Mucosa of gallbladder (tissue), 1 donor: ENCODE results near the gene PCYT2. TPM values are rescaled to one million over a fixed set of nuclear protein-coding genes. Genes with fewer than 3 reads are reported as not detected.

Experiments
- DNase-seq: peaks from one replicate; pipeline ENCODE4 v3.0.0-alpha.2; 2020; ENCODE audit warnings: low spot score
- total RNA-seq: library from RNA; stranded (reverse); gene quantifications from one replicate; pipeline ENCODE4 v1.2.1, GENCODE V29; 2021
- donor health status: DM: no; HTN: no; CAD: no.

The PCYT2 gene
- total RNA-seq, 1 donor from 2014 or later, result 66.0 TPM

DNA sequence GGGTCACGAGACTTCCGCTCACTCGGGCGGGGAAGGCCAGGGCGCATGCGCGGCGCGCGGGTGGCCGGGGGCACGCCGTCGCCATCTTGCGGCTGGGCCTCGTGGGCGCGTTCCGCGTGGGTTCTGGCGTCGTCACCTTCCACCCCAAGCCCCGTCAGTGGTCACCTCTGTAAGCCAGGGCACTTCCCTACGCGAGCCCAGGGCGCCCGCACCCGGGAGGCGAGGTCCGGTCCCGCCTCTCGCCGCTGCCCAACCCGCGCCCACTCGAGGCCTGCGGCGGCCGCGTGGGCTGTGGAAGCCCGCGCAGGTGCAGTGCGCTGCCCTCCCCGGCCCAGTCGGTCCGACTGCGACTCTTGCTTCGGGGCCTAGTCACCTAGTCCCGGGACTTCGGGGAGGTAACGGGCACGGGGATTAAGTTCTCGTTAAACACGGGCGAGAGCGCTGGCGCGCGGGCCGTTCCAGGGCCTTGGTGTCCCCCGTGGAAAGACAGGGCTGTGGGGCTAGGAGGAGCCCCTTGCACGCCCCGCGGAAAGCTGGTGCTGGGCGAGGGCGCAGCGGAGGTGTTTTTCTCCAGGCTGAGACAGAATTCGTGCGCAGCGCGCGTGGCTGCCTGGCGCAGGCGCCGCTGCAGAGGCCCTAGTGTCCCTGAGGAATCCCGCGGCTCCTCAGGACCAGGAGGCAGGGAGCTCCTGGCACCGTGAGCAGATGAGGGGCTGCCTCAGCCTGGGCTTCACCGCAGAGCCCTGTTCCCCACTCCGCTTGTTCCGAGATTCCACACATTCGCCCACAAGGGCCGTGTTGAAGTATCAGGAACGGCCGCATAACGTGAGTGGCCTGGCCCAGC, 39.6 kb downstream of the PCYT2 start:
- DNase-seq, result peak; percentile 94

DNA sequence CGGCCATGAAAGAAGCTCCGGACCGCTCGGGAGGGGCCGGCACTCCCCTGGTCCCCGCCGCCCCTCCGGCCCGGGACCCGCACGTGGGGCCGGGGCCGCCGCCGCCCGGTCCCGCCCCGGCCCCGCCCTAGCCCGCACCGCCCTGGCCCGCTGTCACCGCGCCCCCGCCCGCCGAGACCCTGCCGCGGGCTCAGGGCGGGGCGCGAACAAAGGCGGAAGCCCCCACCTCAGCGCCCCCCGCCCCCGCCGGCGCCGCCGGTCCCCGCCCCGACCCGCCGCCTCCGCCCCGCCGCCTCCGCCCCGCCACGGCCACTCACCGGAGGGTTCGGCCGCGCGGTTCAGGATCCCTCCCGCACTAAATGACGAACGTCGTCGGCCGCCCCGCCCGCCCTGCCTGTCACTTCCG, 40.2 kb downstream of the PCYT2 start, which contains the start of gene ARHGDIA:
ARHGDIA (minus strand) TSS at position 357 of the 406 bp plus-strand sequence. CDS start 1,407 bp downstream, outside the sequence.
- no peak for DNase-seq

DNA sequence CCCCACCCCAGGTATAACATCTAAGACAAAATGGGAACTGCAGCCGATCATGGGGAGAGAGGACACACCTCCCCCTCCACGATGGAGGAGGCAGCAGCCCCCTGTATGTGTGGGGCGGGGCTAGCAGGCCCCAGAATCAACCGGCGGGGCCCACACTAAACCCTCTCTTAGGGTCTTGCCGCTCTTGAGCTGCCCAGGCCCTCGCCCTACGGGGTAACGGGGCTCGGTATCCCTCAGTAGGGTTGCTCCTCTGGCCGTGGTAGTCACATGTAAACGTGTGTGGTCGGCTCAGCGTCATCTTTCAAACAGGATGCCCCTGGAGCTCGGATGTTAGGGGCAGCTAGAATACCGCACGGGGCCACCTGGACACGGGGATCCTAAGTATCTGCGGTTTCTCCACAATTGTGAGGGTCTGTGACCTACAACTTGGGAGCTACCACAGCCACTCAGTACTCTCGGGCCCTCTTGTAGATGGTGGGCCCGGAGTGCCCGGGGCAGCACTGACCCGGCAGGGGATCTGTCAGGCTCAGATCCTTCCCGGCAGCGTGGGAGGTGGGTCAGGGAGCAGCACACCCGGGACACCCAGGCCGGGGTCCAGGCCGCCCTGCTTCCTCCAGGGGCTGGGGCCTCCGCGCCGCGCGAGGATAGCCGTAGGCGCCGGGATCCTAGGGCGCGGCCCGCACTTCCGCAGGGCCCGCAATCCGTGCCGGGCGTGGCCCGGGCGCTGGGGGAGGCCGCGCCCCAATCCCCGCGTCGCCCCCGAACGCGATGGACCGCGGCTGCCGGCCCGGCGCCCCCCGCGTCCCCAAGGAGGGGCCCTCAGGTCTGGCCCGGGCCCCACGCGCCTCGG, 40.8 kb downstream of the PCYT2 start:
- peak; percentile 25 for DNase-seq

DNA sequence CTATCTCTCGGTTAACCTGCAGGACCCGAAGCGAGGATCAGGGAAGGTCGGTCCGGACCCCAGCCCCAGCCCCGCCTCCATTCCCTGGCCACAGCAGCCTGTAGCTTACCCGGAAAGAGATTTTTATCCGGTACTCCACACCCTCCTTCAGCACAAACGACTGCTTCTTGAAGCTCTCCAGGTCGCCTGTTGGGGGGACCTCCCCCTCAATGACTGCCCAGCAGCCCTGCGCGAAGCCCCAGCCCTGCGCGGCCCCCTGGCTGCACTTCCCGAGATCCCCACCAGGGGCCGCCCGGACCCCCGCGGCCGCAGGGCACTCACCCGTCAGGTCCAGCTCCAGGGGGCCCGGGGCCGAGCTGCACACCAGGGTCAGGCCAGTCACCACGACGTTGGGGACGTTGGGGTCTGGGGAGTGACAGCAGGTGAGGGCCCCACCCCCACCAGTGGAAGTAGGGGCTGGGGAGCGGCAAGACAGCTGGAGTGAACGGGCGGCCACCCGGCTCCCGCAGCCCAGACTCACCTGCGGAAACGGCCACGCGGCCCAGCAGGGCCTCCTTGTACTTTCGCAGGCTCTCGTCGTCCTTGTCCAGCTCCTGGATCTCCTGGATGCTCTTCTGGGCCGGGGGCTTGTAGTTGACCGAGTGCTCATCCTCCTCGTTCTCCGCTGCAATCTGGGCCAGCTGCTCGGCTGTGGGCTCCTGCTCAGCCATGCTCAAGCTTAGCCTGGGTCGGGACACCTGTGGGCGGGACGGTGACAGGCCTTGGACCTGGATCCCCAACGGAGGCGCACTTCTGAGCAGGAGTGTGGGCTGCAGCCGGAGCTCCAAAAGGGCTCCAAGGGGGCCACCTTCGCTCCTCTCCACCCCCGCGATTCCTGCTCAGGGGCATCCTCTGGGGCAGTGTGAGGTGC, 41.7 kb downstream of the PCYT2 start:
- DNase-seq, result no peak

DNA sequence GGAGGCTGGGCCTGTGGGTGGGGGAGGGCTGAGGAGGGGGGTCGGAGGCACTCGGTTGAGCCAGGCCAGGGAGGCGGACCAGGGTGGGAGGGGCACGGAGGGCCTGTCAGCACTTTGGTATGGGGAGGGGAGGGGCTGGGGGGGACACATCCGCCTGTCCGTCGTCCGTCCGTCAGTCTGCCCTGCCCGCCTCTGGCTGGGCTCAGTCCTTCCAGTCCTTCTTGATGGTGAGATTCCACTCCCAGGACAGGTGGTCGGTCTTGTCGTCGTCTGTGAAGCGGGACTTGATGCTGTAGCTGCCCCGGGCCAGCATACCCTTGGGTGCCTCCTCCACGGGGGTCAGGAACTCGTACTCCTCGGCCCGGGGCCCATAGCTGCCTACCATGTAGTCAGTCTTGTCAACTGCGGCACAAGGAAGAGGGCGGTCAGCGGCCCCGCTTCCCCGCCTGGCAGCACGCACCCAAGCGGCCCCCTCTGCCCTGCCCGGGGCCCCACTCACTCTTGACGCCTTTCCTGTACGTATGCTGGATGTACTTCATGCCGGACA, 42.5 kb downstream of the PCYT2 start:
- DNase-seq, result no peak

DNA sequence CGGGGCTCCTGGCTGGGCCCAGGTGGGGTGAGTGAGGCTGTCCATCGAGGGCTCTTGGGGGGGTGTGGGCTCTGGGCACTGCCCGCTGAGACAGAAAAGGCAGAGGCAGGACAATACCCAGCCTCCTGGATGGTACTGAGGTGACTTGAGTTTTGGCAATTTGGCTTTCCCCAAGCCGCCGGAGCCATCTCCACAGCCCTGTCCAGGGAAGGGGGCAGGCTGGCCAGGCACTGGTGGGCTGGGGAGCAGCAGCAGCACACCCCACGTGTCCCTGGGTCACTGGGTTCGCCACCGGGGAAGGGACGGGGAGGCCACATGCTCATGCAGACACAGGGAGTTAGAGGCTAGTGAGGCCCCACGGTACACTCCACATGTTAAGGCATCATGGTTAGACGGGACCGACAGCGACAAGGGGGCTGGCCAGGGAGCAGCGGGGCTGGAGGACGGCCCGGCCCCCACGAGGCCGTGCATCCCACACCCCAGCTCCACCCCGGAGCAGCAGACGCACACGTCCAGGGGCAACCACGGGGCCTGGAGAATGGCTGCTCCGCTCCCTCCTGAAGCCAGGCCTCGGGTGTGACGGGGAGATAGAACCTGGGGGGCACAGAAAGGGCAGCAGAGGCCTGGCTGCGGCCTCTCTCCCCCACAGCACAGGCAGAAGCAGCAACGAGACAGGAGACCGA, 43.1 kb downstream of the PCYT2 start:
- DNase-seq, result no peak

DNA sequence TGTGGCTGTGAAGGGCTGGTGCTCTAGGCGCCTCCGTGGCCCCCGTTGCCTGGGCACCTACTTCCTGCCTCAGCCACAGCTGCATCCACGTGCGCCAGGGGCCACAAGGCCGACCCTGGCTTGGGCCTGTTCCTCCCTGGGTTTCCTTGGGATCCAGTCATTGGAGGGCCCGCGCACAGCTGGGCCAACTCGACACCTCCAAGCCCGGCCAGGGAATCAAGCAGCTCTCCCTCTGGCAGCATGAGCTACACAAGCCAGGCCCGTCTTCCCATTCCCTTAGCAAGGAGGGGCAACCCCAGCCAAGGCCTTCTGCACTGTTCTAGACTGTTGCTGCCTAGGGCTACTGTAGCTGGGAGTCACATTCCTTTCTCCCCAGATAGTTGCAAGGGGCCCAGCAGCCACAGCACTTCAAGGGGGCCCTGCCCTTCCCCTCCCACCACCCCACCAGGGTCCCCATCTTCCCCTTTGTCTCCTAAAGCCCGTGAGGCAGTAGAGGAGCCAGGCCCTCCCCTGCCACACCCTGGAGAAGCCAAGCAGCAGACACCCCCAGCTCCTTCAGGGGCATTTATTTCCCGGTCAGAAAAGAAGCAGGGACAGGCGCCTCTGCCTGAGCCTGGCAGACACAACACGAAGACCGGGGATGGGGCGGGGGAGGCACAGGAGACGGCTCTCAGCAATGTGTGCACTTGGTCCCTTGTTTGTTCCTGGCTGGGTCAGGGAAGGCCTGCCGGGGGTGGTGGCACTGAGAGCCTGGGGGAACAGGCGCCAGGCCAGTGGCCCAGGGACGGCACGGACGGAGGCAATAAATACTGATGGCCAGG, 43.8 kb downstream of the PCYT2 start:
- DNase-seq, result no peak

DNA sequence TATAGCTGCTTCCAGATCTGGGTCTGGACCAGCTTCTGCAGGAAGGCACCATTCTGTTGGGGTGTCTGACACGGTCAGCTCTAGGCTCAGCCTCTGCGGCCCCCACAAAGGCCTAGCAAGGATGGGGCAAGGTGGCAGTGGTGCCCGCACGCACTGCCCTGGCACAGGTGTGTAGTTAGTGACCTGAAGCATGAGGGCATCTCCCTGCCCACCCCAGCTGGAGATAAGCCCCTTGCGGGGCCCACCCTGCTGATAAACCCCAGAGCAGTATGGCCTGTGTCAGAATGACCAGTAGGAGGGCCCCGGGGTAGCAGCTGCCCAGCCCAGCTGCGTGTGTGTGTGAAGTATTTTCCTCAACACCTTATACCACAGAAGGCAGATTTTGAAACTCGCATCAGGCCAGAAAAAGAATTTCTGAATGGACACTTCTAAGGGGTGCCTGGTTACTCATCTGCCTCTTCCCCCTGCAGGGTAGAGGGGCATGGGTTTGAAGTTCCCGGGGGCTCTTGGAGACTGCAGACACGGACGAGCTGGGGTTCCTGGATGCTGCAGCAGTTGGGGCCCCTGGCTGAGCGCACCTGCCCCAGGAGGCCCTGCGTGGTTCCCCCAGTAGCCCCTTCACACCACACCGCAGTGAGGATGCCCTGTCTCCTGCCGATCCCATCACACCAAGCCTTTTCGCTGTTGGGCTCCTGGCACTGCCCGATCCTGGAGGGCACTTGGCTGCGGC, 44.6 kb downstream of the PCYT2 start:
- DNase-seq, result no peak

DNA sequence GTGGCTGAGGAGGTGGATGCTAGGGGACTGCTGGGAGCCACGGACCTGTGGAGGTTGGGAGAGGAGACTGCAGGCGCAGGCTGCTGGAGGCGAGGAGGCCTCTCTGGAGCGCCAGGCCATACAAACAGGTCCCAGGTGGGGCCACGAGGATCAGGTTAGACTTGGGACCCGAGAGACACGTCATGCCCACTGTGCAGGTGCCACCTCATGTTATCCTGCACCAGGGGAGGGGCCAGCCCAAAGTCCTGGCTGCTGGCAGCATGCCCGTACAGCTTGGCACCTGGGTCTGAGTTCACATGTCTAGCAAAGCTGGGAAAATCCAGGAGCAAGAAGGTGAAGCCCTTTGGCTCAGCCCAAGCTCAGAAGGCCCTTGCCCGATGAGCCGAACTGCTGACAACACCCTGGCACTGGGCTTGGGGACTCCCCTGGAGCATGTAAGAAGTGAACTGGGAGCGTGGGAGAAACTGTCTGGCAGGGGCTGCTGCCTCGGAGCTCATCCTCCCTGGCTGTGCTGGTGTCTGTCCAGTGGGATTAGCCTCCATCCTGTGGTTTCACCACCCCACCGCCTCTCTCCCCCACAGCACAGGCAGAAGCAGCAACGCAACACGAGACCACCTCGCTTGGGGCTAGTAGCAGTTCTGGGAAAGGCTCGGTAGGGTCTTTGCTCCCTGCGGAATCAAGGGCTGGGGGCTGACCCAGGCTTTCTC, 45.3 kb downstream of the PCYT2 start:
- peak; percentile 93 for DNase-seq

DNA sequence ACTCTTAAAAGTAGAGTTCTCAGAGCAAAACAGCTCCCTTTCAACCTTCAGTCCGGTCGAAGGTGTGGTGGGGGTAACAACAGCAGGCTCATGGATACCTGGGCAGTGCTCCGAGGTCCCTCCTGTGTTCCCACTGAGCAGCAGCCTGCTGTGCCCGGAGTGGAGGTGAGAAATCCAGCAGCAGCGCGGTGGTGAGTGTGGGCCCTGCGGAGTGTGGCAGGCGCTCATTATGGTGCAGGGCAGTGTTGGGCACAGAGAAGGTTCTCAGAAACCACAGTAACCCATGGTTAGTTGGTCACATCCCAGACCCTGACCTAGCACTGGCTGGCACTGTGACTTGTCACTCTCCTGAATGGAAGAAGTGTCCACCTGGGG, 45.9 kb downstream of the PCYT2 start:
- no peak for DNase-seq

DNA sequence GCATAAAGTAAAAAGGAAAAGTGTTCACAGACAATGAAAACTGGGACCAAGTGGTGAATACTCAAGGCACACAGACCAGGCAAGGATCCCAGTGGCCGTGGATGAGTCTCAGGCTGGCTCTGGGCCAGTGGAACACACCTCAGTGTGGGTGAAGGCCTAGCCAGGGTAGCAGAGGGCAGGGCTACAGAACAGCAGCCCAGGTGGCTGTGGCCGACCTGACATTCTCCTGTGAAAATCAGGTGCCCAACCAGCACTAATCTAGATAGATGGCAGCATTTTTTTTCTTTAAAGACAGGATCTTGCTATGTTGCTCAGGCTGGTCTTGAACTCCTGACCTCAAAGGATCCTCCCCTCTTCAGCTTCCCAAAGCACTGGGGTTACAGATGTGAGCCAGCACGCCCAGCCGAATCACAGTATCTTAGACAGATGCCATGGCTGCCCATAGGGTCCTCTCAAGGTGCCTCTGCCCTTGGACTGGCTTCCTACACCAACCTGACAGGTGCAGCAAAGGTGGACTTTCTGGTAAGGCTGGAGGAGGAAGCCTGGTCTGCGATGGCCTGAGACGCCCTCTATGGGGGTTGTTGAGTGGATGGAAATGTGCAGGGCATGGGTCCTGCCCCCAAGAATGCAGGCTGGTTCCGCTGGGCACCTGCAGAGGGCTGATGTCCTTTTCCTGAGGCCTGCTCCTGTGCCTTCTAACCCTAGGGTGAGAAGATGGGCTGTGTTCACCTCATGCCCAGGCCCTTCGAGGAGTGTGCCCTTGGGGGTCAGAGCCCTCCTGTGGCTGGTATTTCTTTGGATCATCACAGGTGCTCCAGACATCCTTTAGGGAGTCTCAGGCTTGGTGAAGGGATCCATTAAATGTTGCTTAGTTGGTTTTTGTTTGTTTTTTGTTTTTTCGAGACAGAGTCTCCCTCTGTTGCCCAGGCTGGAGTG, 47.1 kb downstream of the PCYT2 start:
- DNase-seq, result no peak

DNA sequence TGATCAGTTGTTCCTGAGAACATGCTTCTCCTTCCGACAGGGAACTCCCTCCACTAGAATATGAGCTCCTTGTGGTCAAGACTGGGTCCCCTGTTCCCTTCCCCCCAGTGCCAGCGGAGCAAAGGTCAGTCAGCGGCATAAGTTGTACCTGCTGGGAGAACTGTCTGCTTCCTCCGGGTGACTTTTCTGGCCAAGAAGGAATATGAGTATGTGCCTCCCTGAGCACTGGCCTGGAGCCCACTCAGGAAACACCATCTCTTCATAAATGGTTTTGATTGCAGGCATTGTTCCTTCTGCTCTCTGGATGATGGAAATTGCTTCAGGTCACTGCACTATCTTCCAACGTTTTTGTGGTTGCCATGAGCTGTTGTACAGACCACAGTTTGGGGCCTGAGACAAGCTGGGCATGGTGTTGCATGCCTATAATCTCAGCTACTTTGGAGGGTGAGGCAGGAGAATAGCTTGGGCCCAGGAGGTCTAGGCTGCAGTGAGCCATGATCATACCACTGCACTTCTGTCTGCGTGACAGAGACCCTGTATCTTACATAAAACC, 48.0 kb downstream of the PCYT2 start:
- no peak for DNase-seq

DNA sequence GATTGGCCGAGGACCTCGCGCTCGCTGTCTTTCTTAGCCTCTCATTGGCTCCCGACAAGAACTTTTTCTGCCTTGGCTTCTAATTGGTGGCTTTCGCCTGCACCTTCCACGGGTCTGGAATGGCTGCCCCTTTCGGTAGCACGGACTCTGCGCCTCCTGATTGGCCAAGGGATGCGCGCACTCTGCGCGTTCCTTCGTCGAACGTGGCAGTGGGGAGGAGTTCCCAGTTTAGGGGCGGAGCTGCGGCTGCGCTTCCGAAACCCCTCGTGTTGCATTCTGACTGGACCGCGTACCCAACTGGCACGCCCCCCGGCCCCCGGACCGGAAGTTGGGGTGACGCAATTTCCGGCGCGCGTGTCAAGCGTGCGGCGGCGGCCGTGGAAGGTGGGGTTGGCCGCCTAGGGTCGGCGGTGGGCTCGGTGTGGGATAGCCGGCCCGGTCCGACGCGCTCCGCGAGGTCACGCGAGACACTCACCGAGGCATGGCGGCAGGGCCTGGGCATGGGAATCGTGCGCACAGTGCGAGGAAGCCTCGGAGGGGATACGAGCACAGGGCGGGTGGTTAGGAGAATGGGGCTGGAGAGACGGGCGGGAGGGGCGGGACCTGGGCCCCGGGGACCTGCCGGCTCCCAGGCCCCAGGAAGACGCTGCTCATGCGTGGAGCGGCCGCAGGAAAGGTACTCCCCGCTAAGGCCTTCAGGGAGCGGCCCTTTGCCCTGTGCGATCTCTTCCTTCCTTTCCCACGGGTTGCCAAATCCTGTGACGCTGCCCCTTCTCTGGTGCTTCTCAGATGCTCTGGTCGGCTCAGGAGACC, 50.2 kb downstream of the PCYT2 start:
- peak; percentile 100 for DNase-seq

DNA sequence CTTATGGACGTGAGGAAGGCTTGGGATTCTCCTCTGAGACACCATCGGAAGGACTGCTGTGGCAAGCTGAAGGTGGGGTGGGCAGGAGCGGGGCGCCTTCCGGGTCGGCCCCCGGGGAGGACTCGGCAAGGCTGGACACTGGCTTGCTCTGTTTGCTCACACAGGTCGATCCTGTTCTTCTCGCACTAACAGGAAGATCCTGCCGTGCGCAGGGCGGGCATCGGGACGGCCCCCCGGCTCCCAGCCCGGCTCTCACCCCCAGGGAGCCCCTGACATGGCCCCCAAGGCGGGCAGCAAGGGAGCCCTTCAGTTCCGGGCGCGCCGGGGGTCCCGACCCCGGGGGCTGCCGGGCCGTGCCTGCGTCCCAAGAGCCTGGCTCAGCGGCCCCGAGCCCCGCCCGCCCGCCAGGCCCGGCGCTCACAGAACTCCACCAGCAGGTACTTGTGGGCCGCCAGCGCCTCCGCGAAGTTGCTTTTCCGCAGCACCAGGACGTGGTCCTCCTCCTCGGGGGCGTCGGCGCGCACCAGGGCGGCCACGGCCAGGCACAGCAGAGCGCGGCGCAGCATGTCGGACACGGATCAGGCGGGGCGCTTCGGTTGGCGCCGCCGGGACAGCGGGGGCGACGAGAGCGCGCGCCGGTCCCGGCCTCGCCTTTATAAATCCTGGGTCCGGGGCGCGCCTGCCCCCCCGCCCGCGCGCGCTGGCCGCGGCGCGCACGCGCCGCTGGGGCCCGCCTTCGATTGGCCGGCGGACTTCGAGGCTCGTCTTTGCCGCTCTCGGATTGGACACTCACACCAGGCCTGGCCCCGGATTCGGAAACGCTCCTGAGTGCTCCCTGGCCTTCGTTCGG, 51.1 kb downstream of the PCYT2 start, which contains the start of gene P4HB:
P4HB (minus strand) TSS at position 630 of the 850 bp plus-strand sequence; CDS start at position 566, 64 bp downstream.
- DNase-seq, result no peak
